ENCODE results near the gene YWHAQ.
"Not testable (repeated sequence)": the region's sequence is repeated elsewhere in the genome, so short reads cannot be mapped to it uniquely, and the experiment has no call there.

The YWHAQ gene

DNA sequence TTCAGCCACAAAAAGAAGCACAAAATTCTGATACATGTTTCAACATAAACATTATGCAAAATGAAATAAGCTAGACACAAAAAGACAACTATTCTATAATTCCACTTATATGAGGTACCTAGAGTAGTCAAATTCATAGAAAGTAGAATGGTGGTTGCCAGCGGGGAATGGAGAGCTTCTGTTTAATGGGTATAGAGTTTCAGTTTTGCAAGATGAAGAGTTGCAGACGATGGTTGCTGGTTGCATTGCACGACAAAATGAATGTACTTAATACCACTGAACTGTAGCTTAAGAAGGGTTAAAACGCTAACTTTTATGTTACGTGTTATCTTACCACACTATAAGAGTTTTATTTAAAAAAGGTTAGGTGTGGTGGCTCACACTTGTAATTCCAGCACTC lies 13.5 kb downstream of the YWHAQ start:
- no peak overlapping the region for H3K27ac ChIP-seq
- TF ChIP-seq, protein P1, sequence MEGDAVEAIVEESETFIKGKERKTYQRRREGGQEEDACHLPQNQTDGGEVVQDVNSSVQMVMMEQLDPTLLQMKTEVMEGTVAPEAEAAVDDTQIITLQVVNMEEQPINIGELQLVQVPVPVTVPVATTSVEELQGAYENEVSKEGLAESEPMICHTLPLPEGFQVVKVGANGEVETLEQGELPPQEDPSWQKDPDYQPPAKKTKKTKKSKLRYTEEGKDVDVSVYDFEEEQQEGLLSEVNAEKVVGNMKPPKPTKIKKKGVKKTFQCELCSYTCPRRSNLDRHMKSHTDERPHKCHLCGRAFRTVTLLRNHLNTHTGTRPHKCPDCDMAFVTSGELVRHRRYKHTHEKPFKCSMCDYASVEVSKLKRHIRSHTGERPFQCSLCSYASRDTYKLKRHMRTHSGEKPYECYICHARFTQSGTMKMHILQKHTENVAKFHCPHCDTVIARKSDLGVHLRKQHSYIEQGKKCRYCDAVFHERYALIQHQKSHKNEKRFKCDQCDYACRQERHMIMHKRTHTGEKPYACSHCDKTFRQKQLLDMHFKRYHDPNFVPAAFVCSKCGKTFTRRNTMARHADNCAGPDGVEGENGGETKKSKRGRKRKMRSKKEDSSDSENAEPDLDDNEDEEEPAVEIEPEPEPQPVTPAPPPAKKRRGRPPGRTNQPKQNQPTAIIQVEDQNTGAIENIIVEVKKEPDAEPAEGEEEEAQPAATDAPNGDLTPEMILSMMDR (conservative IDR thresholded peaks at IDR 0.05), result no peak

DNA sequence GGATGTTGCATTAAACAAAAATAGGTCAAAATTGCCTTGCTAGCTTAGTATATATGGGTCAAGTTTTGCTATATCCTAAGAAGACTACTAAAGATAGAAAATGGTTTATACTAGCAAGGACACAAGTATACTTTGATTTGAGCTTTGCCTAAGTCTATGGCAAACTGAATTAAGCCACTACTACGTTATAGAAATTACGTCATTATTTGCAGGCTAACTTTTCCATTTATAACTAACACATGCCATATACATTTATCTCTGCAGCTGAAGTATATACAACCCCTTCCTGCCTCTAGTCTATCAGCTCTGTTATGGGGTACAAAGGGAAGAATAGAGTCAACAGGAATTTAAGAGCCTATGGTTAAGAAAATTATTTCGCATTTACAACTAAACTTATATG lies 16.2 kb downstream of the YWHAQ start:
- TF ChIP-seq, protein P1 (conservative IDR thresholded peaks at IDR 0.05), result no peak
- H3K27ac ChIP-seq, result no peak overlapping the region

DNA sequence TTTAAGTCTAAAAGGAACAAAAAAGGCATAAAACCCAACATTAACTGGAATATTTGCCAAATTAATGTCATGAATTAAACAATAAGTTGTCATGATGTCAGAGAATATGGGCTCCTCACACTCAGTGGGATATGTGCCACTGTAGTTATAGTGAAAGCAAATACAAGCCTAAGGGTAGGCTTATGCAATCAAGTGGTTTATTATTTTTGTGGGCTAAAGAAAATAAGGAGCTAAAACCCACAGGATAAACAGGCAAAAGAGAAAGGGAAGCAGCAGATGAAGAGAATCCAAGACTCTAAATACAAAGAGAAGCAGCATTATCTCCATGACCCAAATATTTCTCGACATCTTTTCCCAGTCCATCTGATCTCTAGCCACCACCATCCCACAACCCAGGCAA lies 17.5 kb downstream of the YWHAQ start:
- TF ChIP-seq, protein P1 (conservative IDR thresholded peaks at IDR 0.05), result no peak
- no peak overlapping the region for H3K27ac ChIP-seq

DNA sequence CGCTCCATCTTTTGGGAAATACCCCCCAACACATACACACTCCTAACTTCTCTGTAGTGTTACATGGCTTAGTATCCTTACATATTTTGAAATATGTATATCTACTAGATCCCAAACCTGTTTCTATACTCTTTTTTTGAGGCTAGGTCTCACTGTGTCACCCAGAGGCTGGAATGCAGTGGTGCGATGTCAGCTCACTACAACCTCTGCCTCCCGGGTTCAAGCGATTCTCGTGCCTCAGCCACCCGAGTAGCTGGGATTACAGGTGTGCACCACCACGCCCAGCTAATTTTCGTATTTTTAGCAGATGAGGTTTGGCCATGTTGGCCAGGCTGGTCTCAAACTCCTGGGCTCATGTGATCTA lies 19.3 kb downstream of the YWHAQ start:
- H3K27ac ChIP-seq, result not testable (repeated sequence)

DNA sequence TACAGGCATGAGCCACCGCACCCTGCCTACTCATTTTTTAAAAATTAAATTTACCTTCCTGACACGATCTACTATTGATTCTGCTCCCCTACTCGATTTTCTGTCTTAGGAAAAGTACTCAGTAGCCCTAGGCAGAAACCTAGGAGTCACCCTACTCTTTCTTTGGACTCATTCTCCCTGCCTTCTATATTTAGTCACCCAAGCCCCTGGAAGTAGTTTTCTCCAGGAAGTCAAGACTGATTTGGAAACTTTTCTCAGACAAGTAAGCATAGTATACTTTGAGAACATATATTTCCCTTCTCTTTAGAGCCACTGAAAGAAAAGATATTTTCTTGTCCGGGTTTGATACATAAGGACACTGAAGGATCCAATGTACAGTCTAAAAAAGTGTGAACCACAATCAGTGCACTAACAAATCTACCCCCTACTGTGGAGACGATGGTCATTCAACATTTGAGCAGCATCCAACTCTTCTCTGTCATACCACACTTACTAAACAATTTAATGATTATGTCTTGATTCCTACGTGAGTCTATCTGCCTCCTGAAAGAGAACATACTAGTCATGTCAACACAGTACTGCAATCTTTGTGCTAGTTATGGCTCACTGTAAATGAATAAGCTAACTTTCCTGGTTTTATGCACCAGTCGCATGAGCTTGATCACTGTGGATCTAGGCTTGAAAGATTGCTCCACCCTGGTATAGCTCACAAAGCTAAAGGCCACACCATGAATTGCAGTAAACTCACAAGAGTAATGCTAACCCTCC lies 19.8 kb downstream of the YWHAQ start:
- TF ChIP-seq, protein P1 (conservative IDR thresholded peaks at IDR 0.05), result no peak
- H3K27ac ChIP-seq, result no peak overlapping the region

DNA sequence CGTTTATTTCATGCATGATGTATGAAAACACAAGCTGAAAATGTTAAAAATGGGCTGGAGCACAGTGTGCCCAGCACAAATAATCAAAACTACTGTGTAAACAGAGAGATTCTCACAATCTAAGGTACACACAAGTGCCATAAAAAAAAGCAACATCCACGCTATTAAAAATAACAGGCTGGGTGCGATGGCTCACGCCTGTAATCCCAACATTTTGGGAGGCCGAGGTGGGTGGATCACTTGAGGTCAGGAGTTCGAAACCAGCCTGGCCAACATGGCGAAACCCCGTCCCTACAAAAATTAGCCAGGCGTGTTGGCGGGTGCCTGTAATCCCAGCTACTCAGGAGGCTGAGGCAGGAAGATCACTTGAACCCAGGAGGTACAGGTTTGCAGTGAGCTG lies 22.3 kb downstream of the YWHAQ start:
- H3K27ac ChIP-seq, result peak overlapping the region; percentile 56

DNA sequence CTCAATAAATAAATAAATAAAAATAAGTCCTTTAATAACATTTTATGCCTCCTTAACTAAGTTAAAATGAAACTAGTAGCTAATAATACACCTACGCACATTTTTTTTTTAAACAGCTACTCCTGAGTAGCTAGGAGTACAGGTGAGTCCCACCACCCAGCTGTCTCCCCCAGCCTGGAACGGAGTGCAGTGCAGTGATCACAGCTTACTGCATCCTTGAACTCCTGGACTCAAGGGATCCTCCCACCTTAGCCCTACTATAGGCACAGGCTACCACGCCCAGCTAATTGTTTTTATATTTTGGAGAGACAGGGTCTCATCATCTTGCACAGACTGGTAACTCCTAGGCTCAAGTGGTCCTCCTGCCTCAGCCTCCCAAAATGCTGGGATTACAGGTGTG lies 28.4 kb downstream of the YWHAQ start:
- no peak overlapping the region for H3K27ac ChIP-seq
- TF ChIP-seq, protein P1 (conservative IDR thresholded peaks at IDR 0.05), result no peak

DNA sequence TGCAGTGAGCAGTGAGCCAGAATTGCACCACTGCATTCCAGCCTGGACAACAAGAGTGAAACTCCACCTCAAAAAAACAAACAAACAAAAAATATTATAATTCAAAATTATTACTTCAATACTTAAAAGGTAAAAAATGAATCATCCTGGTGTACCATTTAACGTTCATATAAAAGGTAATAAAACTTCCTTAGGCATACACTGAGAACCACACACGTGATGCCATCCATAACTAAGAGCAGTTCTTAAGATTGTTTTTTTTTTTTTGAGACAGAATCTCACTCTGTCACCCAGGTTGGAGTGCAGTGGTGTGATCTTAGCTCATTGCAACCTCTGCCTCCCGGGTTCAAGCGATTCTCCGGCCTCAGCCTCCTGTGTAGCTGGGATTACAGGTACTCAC lies 29.4 kb downstream of the YWHAQ start:
- TF ChIP-seq, protein P1 (conservative IDR thresholded peaks at IDR 0.05), result no peak

DNA sequence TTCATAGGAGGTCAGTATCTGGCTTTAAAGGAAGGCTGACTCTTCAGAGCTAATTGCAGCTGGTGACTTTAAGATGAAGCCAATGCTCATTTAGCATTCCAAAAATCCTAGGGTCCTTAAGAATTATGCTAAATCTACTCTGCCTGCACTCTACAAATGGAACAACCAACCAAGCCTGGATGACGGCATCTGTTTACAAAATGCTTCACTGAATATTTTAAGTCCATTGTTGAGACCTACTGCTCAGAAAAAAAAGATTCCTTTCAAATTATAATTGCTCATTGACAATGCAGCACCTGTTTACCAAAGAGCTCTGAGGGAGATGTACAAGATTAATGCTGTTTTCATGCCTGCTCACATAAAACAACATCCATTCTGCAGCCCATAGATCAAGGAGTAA lies 31.4 kb downstream of the YWHAQ start:
- H3K27ac ChIP-seq, result no peak overlapping the region
- TF ChIP-seq, protein P1 (conservative IDR thresholded peaks at IDR 0.05), result no peak

More for the DNA sequence above, 29.4 kb downstream of the YWHAQ start:
- no peak overlapping the region for H3K27ac ChIP-seq
